H1 (cell line): ENCODE data around the gene LRRC72. TPM values are rescaled to one million over a fixed set of nuclear protein-coding genes. Genes with fewer than 3 reads are reported as not detected.

Experiments
- CTCF ChIA-PET: fragments of 300-600 bp; sonication (Branson Sonifier 250); formaldehyde crosslinking; loops from one replicate; lab custom pipeline; 2021; ENCODE audit not compliant: partially characterized antibody; lab: Charles Lee
- POLR2A ChIA-PET: fragments of 300-600 bp; sonication (Branson Sonifier 250); formaldehyde crosslinking; loops from one replicate; lab custom pipeline; 2021; ENCODE audit warnings: inconsistent platforms; ENCODE audit not compliant: partially characterized antibody; lab: Charles Lee
- DNase-seq, 2 experiments: peaks; one replicate each; pipeline versions ENCODE4 v3.0.0 to v3.0.0-alpha.2; 2010 to 2022; ENCODE audit warnings: low spot score in 2 of 2, low read depth in 1 of 2, mixed read lengths in 1 of 2
- FAIRE-seq: peaks from 2 replicates; lab custom pipeline; 2011; peaks lifted over from hg19 to GRCh38; lab: Jason Lieb, UNC
- H2AFZ ChIP-seq: 2 replicates; pipeline ENCODE4 v1.8.1; 2012; ENCODE audit warnings: low read length, inconsistent platforms
- H2AK5ac ChIP-seq: 2 replicates; pipeline ENCODE4 v1.6.1; 2013; ENCODE audit warnings: low read depth, low read length
- H2BK120ac ChIP-seq: replicated peaks from 2 replicates; pipeline ENCODE3; 2013; ENCODE audit warnings: low read depth, low read length, inconsistent platforms
- H2BK12ac ChIP-seq: 2 replicates; pipeline ENCODE4 v1.6.1; 2013; ENCODE audit warnings: low read depth, low read length
- H2BK15ac ChIP-seq: 2 replicates; pipeline ENCODE4 v1.6.1; 2013; ENCODE audit warnings: low read length
- H2BK20ac ChIP-seq: 2 replicates; pipeline ENCODE4 v1.6.1; 2013; ENCODE audit warnings: low read length
- H2BK5ac ChIP-seq: 2 replicates; pipeline ENCODE4 v1.6.1; 2013; ENCODE audit warnings: low read depth, low read length
- H3K14ac ChIP-seq: 2 replicates; pipeline ENCODE4 v1.6.1; 2013; ENCODE audit warnings: inconsistent platforms; ENCODE audit not compliant: insufficient read length
- H3K18ac ChIP-seq: 2 replicates; pipeline ENCODE4 v1.6.1; 2013; ENCODE audit warnings: low read length; ENCODE audit errors: extremely low read depth
- H3K23ac ChIP-seq: 2 replicates; pipeline ENCODE4 v1.6.1; 2013; ENCODE audit warnings: inconsistent platforms; ENCODE audit not compliant: insufficient read length
- H3K23me2 ChIP-seq: 2 replicates; pipeline ENCODE4 v1.6.1; 2013; ENCODE audit warnings: low read depth, low read length
- H3K27ac ChIP-seq: 2 replicates; pipeline ENCODE4 v1.6.1; 2011; ENCODE audit warnings: low read depth, low read length, inconsistent platforms
- H3K27me3 ChIP-seq, 4 experiments: replicated peaks in 1 of 4; 1 replicate in 1 of 4; 2 replicates in 3 of 4; pipeline versions ENCODE4 v1.6.1 to v1.8.1; 2011 to 2013; ENCODE audit warnings: low read length in 3 of 4, mild to moderate bottlenecking in 3 of 4, inconsistent platforms in 2 of 4, mixed read lengths in 2 of 4, moderate library complexity in 1 of 4; ENCODE audit not compliant: control insufficient read depth in 3 of 4, insufficient read depth in 3 of 4; ENCODE audit errors: extremely low read depth in 1 of 4
- H3K36me3 ChIP-seq, 4 experiments: 2 replicates each; pipeline versions ENCODE4 v1.6.1 to v1.8.1; 2011 to 2013; ENCODE audit warnings: mild to moderate bottlenecking in 4 of 4, low read length in 3 of 4, moderate library complexity in 2 of 4, control low read depth in 1 of 4, inconsistent platforms in 1 of 4; ENCODE audit not compliant: insufficient read depth in 4 of 4, control insufficient read depth in 2 of 4
- H3K4ac ChIP-seq: replicated peaks from 2 replicates; pipeline ENCODE3; 2013; ENCODE audit warnings: low read length, low read depth, mixed read lengths, inconsistent platforms; ENCODE audit not compliant: insufficient read length
- H3K4me1 ChIP-seq, 4 experiments: replicated peaks in 1 of 4; 1 replicate in 1 of 4; 2 replicates in 3 of 4; pipeline versions ENCODE4 v1.6.1 to v1.8.1; 2011 to 2013; ENCODE audit warnings: low read length in 3 of 4, inconsistent platforms in 2 of 4, mixed read lengths in 1 of 4; ENCODE audit not compliant: insufficient read depth in 4 of 4, control insufficient read depth in 3 of 4
- H3K4me2 ChIP-seq, 2 experiments: 2 replicates each; pipeline versions ENCODE4 v1.6.1 to v1.8.1; 2011 to 2013; ENCODE audit warnings: low read depth in 2 of 2, low read length in 2 of 2, control low read depth in 1 of 2, inconsistent platforms in 1 of 2, mild to moderate bottlenecking in 1 of 2; ENCODE audit not compliant: insufficient read depth in 1 of 2
- H3K4me3 ChIP-seq, 4 experiments: fragments of 200-600, 300-600 bp in 1 of 4; sonication (generic), shearing (Covaris generic), sonication (Bioruptor Twin) in 1 of 4; 2 replicates each; pipeline versions ENCODE4 v1.5.1 to v1.8.1; 2011 to 2016; ENCODE audit warnings: low read length in 4 of 4, low read depth in 3 of 4, control low read depth in 2 of 4, inconsistent platforms in 2 of 4, mild to moderate bottlenecking in 2 of 4, mixed read lengths in 1 of 4, moderate library complexity in 1 of 4; ENCODE audit not compliant: insufficient read depth in 2 of 4; ENCODE audit errors: extremely low read depth in 1 of 4
- H3K56ac ChIP-seq: replicated peaks from 2 replicates; pipeline ENCODE3; 2013; ENCODE audit warnings: low read depth, mild to moderate bottlenecking, mixed read lengths, low read length, inconsistent platforms; ENCODE audit not compliant: insufficient read length
- H3K79me1 ChIP-seq: 2 replicates; pipeline ENCODE4 v1.6.1; 2013; ENCODE audit warnings: low read depth, low read length, control low read depth
- H3K79me2 ChIP-seq, 2 experiments: 2 replicates each; pipeline versions ENCODE4 v1.6.1 to v1.8.1; 2012 to 2013; ENCODE audit warnings: low read length in 2 of 2, mild to moderate bottlenecking in 2 of 2, inconsistent platforms in 1 of 2; ENCODE audit not compliant: insufficient read depth in 2 of 2, control insufficient read depth in 1 of 2
- H3K9ac ChIP-seq, 4 experiments: replicated peaks in 1 of 4; 1 replicate in 1 of 4; 2 replicates in 3 of 4; pipeline versions ENCODE4 v1.6.1 to v1.8.1; 2011 to 2013; ENCODE audit warnings: low read depth in 3 of 4, low read length in 3 of 4, control low read depth in 2 of 4, mild to moderate bottlenecking in 2 of 4, moderate library complexity in 2 of 4, inconsistent platforms in 1 of 4; ENCODE audit errors: extremely low read depth in 1 of 4
- H3K9me3 ChIP-seq, 2 experiments: 2 replicates each; pipeline versions ENCODE4 v1.6.1 to v1.8.1; 2012 to 2013; ENCODE audit warnings: mild to moderate bottlenecking in 2 of 2, moderate library complexity in 2 of 2, control low read depth in 1 of 2, inconsistent platforms in 1 of 2, low read depth in 1 of 2, low read length in 1 of 2, mixed read lengths in 1 of 2; ENCODE audit not compliant: insufficient read depth in 2 of 2
- H4K20me1 ChIP-seq, 2 experiments: replicated peaks in 1 of 2; 2 replicates each; pipeline versions ENCODE3 to v1.8.1; 2011 to 2013; ENCODE audit warnings: inconsistent platforms in 2 of 2, low read length in 2 of 2, mild to moderate bottlenecking in 1 of 2; ENCODE audit not compliant: insufficient read depth in 2 of 2, control insufficient read depth in 1 of 2
- H4K5ac ChIP-seq: 2 replicates; pipeline ENCODE4 v1.6.1; 2013; ENCODE audit warnings: low read length, low read depth, mixed read lengths, inconsistent platforms; ENCODE audit not compliant: insufficient read length
- H4K8ac ChIP-seq: 2 replicates; pipeline ENCODE4 v1.8.0; 2013; ENCODE audit warnings: mild to moderate bottlenecking, moderate library complexity, low read length, inconsistent platforms; ENCODE audit not compliant: insufficient read depth; ENCODE audit errors: extremely low read depth
- H4K91ac ChIP-seq: replicated peaks from 2 replicates; pipeline ENCODE3; 2013; ENCODE audit warnings: low read length, mixed read lengths, inconsistent platforms; ENCODE audit not compliant: insufficient read length
- ASH2L ChIP-seq: fragments of 200-600, 300-600 bp; sonication (generic); IDR thresholded peaks from one replicate; pipeline ENCODE4 v1.7.1; 2017; ENCODE audit warnings: low read length
- BACH1 ChIP-seq: IDR thresholded peaks from 2 replicates; pipeline ENCODE4 v1.6.1; 2012; ENCODE audit warnings: low read length, improper control_type of control experiment
- CHD2 ChIP-seq: IDR thresholded peaks from 2 replicates; pipeline ENCODE4 v1.6.1; 2012; ENCODE audit warnings: low read length, improper control_type of control experiment
- GABPA ChIP-seq: IDR thresholded peaks from 2 replicates; pipeline ENCODE4 v1.6.1; 2011; ENCODE audit warnings: mild to moderate bottlenecking, low read length, moderate library complexity, borderline replicate concordance; ENCODE audit not compliant: insufficient read depth
- JUND ChIP-seq: IDR thresholded peaks from 2 replicates; pipeline ENCODE4 v1.6.1; 2011; ENCODE audit warnings: mild to moderate bottlenecking, improper control_type of control experiment, low read length
- KDM5A ChIP-seq: fragments of 200-600 bp; IDR thresholded peaks from 2 replicates; pipeline ENCODE4 v1.7.1; 2012; ENCODE audit warnings: mild to moderate bottlenecking, low read length, inconsistent platforms, mixed read lengths
- MAX ChIP-seq: IDR thresholded peaks from 2 replicates; pipeline ENCODE4 v1.6.1; 2012; ENCODE audit warnings: inconsistent platforms
- SIRT6 ChIP-seq: IDR thresholded peaks from one replicate; pipeline ENCODE4 v1.7.1; 2012; ENCODE audit warnings: low read length, inconsistent platforms
- SRF ChIP-seq: IDR thresholded peaks from 2 replicates; pipeline ENCODE4 v1.6.1; 2011; ENCODE audit warnings: mild to moderate bottlenecking, low read depth, low read length, moderate library complexity
- WGBS, 2 experiments: shearing (Covaris generic) in 1 of 2; methylation state at CpG; one replicate each; pipeline versions ENCODE4 v1.1.6 to v1.1.7; 2013 to 2015; ENCODE audit warnings: low lambda C conversion rate in 2 of 2, mixed read lengths in 2 of 2, inconsistent platforms in 1 of 2, low coverage in 1 of 2, missing lambda C conversion rate in 1 of 2; ENCODE audit not compliant: insufficient replicate concordance in 2 of 2, insufficient coverage in 1 of 2, insufficient read length in 1 of 2; ENCODE audit errors: extremely low coverage in 1 of 2, missing lambda C conversion rate in 1 of 2; 5-methylcytosine and 5-hydroxymethylcytosine counted together
- polyA plus RNA-seq, 7 experiments: library from polyadenylated mRNA; depleted of rRNA in 3 of 7; stranded (reverse) in 5 of 7; unstranded in 2 of 7; fragments of >200 nt in 5 of 7; fragments of 200-250 nt in 2 of 7; gene quantifications; 1 replicate in 5 of 7; 2 replicates in 1 of 7; 4 replicates in 1 of 7; pipeline versions ENCODE4 v1.2.1 to v1.2.3, GENCODE V29; 2011 to 2013; ENCODE audit warnings: missing spikeins in 2 of 7, mixed read lengths in 2 of 7
- total RNA-seq: library from RNA; stranded (reverse); fragmentation: NEBNext Ultra II Directional; extraction: Animal tissue kit (Norgen Biotek cat#: 25700); gene quantifications from 2 replicates; pipeline ENCODE4 v1.2.1, GENCODE V29; 2021

Gene LRRC72
- total and polyA plus RNA-seq, 2 of the 8 experiments (the other 6 are each of a cell fraction or from before 2014, with no cell fraction given): not detected

GRCh38 chr7:16616542-16616941 lies 89.9 kb downstream of the LRRC72 start:
- Histone ChIP-seq H3K9ac (no peak overlapping the region), H3K14ac (no peak overlapping the region), H3K4ac (no peak overlapping the region), H4K5ac (no peak overlapping the region), H3K27ac (no peak overlapping the region), H3K23ac (no peak overlapping the region), H3K18ac (no peak overlapping the region), H2BK120ac (no peak overlapping the region), H3K27me3 (no peaks in the 10 kb centered on the region), H2BK5ac (no peak overlapping the region), H4K20me1 (no peaks in the 10 kb centered on the region), H2BK15ac (no peak overlapping the region), H3K36me3 (no peaks in the 10 kb centered on the region), H3K9me3 (no peaks in the 10 kb centered on the region), H3K79me1 (no peaks in the 10 kb centered on the region), H2AFZ (no peak overlapping the region), H2BK20ac (no peak overlapping the region), H3K79me2 (no peaks in the 10 kb centered on the region), H3K23me2 (no peaks in the 10 kb centered on the region), H2AK5ac (no peak overlapping the region), H3K4me1 (peaks cover 0 to 5% (median 2%) of the 10 kb centered on the region in 4 experiments; a peak in 2 of 7 replicates), H2BK12ac (no peak overlapping the region), H4K91ac (no peak overlapping the region), H4K8ac (no peak overlapping the region; the same call in 1 of the 2 replicates), H3K4me2 (no peak overlapping the region), H3K4me3 (no peak overlapping the region), H3K56ac (no peak overlapping the region)
- ChIA-PET CTCF (interaction anchor here (1.1 kb wide), 1 partner anchor 304 kb away, joined by 3 read pairs; no protein-coding TSS in a partner anchor), POLR2A (interaction anchor here (0.7 kb wide), 1 partner anchor 29 kb away, joined by 3 read pairs; the partner anchor contains the start of gene ANKMY2)
- no peak for TF ChIP-seq ASH2L
- TF ChIP-seq SIRT6: no peak
- TF ChIP-seq JUND: no peak
- TF ChIP-seq KDM5A: no peak
- no peak for TF ChIP-seq SRF
- no peak for TF ChIP-seq CHD2
- no peak for TF ChIP-seq BACH1
- no peak for TF ChIP-seq GABPA
- no peak for TF ChIP-seq MAX
- FAIRE-seq: no peak
- WGBS, 2 experiments: 80% methylated on average over 17 of the region's 18 CpGs; no CpG with 5 or more reads in 1 of the 2 experiments
- DNase-seq: peak in 1 of 2 experiments; percentile 54
